Measurements from ENCODE around the gene ALCAM.

The ALCAM gene

GRCh38 chr3:105431200-105431599 is 64.5 kb downstream of the ALCAM start:
- no peak for DNase-seq

GRCh38 chr3:105435277-105435676 is 68.6 kb downstream of the ALCAM start:
- DNase-seq, result no peak

DNA sequence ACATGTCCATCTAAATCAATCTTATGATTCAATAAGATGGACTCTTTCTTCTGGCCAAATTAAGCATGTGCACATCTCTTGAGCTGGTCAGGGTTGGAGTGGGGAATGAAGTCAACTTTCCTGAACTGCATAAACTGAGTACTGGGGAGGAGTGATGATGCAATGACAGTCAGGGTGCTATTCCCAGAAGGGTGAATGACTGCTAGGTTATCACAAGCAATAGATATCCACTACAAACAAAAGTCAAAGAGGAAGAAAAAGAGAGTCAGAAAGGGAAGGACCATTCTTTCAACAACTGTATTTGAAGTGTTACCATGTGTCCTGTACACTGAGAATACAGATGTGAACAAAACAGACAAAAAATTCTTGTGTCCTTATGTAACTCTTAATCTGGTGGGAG is 70.0 kb downstream of the ALCAM start:
- no peak for DNase-seq

DNA sequence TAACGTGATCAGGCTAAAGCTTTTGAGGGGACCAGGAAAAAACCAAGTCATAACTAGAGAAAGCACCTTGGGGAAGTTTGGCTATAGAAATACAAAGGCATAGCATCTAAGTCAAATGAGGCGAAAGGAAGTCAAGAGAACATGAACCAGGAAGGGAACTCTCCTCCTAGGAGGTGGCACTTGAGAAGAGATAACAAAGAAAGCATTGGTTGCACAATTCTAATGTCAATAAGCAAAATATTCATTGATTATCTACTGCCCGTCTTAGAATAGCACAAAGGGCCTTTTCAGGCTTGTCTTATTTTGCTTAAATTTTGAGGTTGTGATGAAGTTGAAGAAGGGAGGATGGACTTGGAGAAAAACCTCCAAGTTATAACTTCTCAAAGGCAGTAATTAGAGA is 73.4 kb downstream of the ALCAM start:
- no peak for DNase-seq

DNA sequence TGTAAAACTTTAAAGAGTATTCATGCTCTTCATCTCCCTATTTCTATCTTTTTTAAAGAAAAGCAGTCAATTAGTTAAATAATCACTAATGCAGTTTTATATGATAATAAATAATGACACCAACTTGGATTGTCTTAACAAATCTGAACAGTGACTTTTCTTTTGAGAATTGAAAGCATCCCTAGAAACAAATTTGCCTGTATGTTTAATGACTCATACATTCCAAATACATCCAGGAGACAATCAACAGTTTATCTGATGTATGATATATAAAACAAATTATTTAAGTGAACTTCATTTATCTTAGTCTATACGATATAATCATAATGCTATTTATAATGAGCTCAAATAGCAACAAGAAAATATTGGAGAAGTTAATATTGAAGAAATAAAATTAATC is 78.0 kb downstream of the ALCAM start:
- DNase-seq, result no peak

DNA sequence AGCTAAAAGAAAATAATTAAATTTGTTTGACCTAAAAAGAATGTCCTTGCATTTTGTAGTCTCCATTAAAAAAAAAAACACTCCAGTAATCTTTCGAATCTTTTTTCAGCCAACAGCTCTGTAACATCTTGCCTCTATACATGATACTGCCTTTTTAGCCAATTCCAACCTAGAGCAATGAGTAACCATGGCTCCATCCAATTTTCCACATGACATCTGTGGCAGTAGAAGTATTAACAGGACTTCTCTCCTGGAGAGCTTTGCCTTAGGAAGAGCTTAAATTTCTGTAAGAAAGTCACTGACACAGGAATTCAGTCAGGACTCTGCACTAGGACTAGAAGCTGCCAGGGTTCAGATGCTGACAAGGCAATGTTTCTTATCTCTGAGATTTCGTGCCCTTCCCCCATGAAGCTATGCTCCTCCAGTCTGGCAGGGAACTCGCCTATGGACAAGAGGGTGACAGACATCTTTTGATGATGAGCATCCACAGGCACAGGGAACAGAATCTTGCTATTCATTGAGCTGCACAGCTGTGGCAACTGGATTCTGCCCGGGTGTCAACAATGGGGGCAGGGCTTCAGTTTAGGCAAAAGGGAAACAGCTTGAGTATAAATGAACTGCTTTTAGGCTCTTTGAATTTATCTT is 81.8 kb downstream of the ALCAM start:
- no peak for DNase-seq

- no peak for DNase-seq
These were observed 82.7 kb downstream of the ALCAM start for GRCh38 chr3:105449414-105449813.

- DNase-seq, result no peak
These were observed 89.3 kb downstream of the ALCAM start for GRCh38 chr3:105456017-105456416.

DNA sequence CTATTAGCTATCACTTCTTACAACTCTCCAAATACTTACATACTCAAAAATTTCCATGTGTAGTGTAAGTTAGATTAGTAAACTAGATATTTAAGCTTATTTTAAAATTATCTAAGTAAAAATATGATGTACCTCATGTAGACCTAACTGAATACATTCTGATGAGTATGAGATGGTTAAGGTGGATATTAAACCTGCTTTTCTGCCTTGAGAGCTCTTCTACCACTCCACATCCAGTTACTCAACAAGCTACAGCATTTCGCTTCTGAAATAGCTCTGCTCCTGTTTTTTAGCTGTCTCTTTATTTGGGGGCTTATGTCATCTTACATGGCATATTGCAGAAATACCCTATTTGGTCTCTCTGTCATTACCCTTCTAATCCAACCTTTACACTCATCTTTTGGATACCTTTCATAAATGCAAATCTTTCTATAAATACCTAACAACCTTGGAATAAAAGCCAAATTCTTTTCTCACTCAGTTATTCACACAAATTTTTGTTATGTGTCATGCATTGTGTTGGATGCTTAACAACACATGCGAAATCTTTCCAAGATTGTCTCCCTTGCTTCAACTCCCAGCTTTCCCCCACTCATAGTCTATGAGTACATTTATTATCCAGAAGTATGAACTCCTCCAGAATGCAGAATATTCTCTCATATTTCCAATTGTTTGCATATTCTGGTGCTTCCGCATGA is 92.0 kb downstream of the ALCAM start:
- no peak for DNase-seq

GRCh38 chr3:105459566-105460290 is 93.0 kb downstream of the ALCAM start:
- no peak for DNase-seq

- no peak for DNase-seq
These were observed 96.9 kb downstream of the ALCAM start for GRCh38 chr3:105463620-105464019.

DNA sequence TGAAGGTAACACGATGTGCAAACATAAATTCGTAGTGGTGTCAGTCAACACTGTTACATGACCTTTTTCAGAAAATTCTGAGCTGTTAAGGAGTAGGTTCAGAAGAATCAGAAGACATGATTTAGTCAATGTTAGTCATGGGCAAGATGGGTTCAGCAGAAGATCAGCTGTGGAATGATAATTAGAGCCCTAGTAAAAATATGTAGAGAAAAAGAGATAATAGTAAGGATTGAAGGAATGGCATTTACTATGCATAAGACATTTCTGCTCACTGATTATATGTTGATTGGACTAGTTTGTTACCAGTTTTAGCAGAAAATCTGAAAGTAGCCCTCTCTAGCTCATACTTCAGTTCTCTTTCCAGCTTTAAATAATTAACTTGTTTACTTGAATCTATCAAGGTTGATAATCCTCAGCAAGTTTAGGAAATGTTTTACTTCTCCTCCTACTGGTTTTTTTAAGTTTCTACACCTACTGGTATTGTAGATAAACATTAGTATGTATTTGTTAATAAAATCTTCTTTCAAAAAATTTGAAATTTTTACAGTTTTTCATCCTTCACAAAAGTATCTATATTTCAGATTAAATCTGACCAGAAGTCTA is 98.6 kb downstream of the ALCAM start:
- no peak for DNase-seq

DNA sequence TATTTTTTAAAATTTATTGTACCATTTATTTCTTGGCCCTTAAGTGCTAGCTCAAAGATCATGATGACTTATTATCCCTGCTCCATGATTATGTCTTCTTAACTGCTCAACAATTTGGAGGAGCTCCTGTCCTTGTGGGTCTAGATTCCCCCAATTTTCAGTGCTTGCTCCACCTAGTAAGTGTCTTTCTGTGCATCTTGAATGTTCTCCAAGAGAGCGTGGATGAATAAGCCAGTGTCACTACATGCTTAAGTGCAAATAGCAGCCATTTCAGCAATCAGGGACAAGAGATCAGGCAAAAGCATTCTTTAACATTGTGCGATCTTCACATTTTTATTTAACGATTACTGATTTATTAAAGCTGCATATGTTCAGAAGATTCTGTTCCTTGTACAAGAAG is 99.4 kb downstream of the ALCAM start:
- DNase-seq, result no peak

- no peak for DNase-seq
These were observed 100.0 kb downstream of the ALCAM start for GRCh38 chr3:105466495-105467404.

DNA sequence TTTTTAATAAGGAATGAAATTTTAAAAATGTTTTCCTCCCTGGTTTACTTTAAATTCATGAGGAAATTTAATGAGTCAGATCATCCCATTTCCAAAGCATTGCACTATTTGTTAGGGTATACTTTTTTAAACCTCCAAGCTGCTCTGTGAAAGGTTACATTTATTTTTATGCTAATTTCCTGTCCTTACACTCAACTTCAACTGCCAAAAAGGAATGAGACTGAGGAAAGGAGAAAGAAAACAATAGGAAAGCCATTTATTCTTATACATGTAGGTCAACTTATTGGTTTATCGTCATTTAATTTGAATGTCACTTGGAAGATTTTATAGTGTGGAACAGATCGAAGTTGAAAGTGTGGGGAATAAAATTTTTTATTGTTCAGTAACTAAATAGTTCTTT is 104.1 kb downstream of the ALCAM start:
- DNase-seq, result no peak

- DNase-seq, result peak in 1 of 5 experiments; percentile 8
These were observed 107.0 kb downstream of the ALCAM start for GRCh38 chr3:105473521-105474223.

- DNase-seq, result no peak
These were observed 114.1 kb downstream of the ALCAM start for GRCh38 chr3:105480768-105481167.

DNA sequence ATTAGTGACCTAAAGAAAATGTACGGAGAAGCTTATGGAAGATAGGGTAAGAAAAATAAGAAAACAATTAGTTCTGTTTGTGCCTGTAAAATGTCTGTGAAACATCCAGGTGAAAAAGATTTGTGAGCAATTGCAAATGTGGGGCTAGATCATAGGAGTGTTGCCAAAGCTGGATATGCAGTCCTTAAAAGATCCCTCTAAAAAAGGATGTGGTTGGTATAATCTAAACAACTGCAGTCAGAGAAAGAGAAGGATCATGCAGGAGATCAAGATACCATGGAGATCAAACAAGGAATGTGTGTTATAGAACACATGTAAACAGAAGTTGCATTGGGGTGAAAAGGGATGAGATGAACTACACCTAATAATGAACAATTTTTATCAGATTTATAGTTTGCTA is 116.8 kb downstream of the ALCAM start:
- no peak for DNase-seq

DNA sequence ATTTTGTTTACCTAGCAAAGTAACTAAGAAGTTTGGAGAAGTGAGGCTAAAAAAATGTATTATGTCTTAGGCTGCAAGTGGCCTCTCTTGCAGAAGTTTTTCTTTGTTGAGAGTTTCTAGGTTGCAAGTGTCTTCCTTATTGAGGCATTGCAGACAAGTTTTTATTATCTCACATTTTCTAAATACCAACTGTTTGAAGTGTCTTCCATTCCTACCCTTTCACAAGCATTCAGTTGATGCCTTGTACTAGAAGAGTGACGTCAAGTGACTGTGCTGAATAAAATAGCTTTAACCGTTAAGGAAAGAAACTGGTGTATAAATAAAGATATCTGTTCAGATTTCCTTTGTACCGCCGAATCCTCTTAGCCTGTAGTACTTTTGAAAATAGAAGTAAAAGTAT is 123.3 kb downstream of the ALCAM start:
- no peak for DNase-seq

DNA sequence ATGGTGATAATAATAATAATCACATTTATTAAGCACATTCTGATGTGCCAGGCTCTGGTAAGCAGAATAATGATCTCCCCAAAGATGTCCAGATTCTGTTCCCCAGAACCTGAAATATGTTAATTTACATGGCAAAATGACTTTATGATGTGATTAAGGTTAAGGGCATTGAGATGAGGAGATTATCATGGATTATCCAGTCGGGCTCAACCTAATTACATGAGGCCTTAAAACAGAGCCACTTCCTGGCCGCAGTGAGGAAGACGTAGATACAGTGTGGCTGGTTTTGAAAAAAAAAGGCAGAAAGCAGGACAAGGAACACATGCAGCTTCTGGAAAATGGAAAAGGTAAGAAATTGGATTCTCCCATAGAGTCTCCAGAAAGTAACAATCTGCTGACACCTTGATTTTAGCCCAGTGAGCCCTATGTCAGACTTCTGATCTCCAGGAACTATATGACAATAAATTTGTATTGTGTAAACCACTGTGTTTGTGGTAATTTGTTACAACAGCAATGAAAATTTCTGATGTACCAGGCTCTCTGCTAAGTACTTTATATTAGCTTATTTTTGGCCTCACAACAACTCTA is 126.7 kb downstream of the ALCAM start:
- DNase-seq, result no peak

DNA sequence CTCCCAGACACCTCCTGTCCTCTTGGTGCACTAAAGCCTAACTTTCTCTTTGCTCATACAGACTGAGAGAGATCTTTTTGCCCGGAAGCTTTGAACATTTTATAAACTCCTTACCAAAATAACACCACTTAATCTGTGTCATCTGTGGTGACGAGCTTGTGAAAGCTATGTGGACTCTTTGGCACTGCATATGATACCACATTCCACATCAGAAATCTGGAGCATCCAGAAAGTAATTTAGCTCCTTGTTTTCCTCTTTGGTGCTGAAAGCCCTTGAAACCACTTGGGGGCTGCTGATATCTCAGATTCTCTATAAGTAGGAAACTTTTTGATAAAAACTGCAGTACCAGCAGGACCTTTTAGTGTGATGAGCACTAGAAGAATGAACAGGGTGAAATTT is 128.3 kb downstream of the ALCAM start:
- DNase-seq, result no peak

DNA sequence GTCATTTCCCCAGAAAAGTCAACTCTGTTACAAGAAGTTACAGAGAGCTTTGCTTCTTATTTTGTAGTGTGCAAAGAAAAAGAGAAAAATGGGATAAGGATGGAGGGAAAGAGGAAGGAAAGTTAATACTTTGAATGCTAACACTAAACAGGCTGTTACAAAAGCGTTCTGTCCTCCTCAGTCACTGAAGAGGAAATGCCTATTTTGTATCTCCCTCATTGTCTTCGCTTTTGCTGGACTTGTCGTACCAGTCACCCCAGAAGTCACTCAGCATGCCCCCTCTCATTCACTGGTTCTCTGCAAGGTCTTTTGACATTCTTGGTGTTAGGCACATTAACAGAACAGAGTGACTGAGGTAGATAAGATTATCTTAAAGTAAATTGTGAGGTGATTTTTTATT is 129.6 kb downstream of the ALCAM start:
- no peak for DNase-seq

All from T-helper 2 cell (primary cell).